K562 (cell line): ENCODE measurements around the gene ATXN3. TPM values are rescaled to one million over a fixed set of nuclear protein-coding genes. Genes with fewer than 3 reads are reported as not detected.

ENCODE experiments used
- ATAC-seq: fragments of 200-7000 bp; cut with Tn5 transposase; 3 replicates; pipeline ENCODE4 v1.9.1; 2020; ENCODE audit warnings: moderate library complexity
- BruUV-seq: library from RNA; stranded (reverse); fragments of 400-500 nt; replicated peaks from 2 replicates; lab custom pipeline; 2021; lab: Mats Ljungman, UMichigan
- CTCF ChIA-PET: fragments of 300-600 bp; formaldehyde crosslinking; extraction: SDS; loops from one replicate; lab custom pipeline; 2021; ENCODE audit warnings: low intra/inter-chr PET ratio; lab: Yijun Ruan, JAX
- POLR2A ChIA-PET: fragments of 300-600, 350-650 bp; sonication (Branson Sonifier 250); formaldehyde crosslinking; extraction: SDS; loops from one replicate; lab custom pipeline; 2021; ENCODE audit warnings: antibody characterized with exemption, inconsistent platforms; lab: Yijun Ruan, JAX
- DNase-seq, 4 experiments: peaks; one replicate each; pipeline versions ENCODE4 v3.0.0 to v3.0.0-alpha.2; 2011 to 2018; ENCODE audit warnings: low spot score in 3 of 4, mixed read lengths in 3 of 4; ENCODE audit errors: extremely low read depth in 1 of 4
- FAIRE-seq: peaks from 2 replicates; lab custom pipeline; 2011; peaks lifted over from hg19 to GRCh38; lab: Jason Lieb, UNC
- H2AFZ ChIP-seq: 2 replicates; pipeline ENCODE4 v1.6.0; 2011; ENCODE audit warnings: low read depth, low read length, control low read depth, inconsistent platforms
- H3K27ac ChIP-seq: fragments of 200-600 bp; 3 replicates; pipeline ENCODE4 v1.8.0; 2011; ENCODE audit warnings: low read depth, mild to moderate bottlenecking, control low read depth, inconsistent platforms, low read length, moderate library complexity, mixed read lengths; ENCODE audit errors: extremely low read depth
- H3K27me3 ChIP-seq, 2 experiments: fragments of 300-600 bp in 1 of 2; 2 replicates in 1 of 2; 3 replicates in 1 of 2; pipeline versions ENCODE4 v1.6.0 to v1.8.0; 2011; ENCODE audit warnings: inconsistent platforms in 2 of 2, low read length in 2 of 2, mild to moderate bottlenecking in 1 of 2, mixed read lengths in 1 of 2, moderate library complexity in 1 of 2; ENCODE audit not compliant: control insufficient read depth in 2 of 2, insufficient read depth in 2 of 2
- H3K36me3 ChIP-seq: fragments of 300-600 bp; 3 replicates; pipeline ENCODE4 v1.8.0; 2011; ENCODE audit warnings: mild to moderate bottlenecking, low read length, inconsistent platforms; ENCODE audit not compliant: control insufficient read depth, insufficient read depth
- H3K4me1 ChIP-seq, 2 experiments: fragments of 200-600 bp in 1 of 2; replicated peaks in 1 of 2; 2 replicates in 1 of 2; 3 replicates in 1 of 2; pipeline versions ENCODE4 v1.5.1 to v1.8.0; 2011; ENCODE audit warnings: inconsistent platforms in 2 of 2, low read length in 2 of 2, mild to moderate bottlenecking in 1 of 2, mixed read lengths in 1 of 2, moderate library complexity in 1 of 2; ENCODE audit not compliant: control insufficient read depth in 2 of 2, insufficient read depth in 2 of 2
- H3K4me2 ChIP-seq: 2 replicates; pipeline ENCODE4 v1.6.1; 2011; ENCODE audit warnings: low read length, control low read depth, inconsistent platforms, mixed read lengths; ENCODE audit not compliant: insufficient read depth
- H3K4me3 ChIP-seq: fragments of 200-600 bp; sonication (generic), shearing (Covaris generic); 2 replicates; pipeline ENCODE4 v1.5.1; 2016; ENCODE audit warnings: control low read depth, inconsistent platforms
- H3K79me2 ChIP-seq: fragments of 200-600 bp; 3 replicates; pipeline ENCODE4 v1.8.0; 2011; ENCODE audit warnings: low read length, inconsistent platforms; ENCODE audit not compliant: control insufficient read depth, insufficient read depth
- H3K9ac ChIP-seq, 2 experiments: 2 replicates each; pipeline versions ENCODE4 v1.6.0 to v1.6.1; 2011; ENCODE audit warnings: low read depth in 2 of 2, low read length in 2 of 2, control low read depth in 1 of 2, inconsistent platforms in 1 of 2, mild to moderate bottlenecking in 1 of 2, mixed read lengths in 1 of 2; ENCODE audit not compliant: insufficient read depth in 1 of 2
- H3K9me1 ChIP-seq: one replicate; pipeline ENCODE4 v1.6.0; 2011; ENCODE audit warnings: inconsistent platforms, mild to moderate bottlenecking, low read length, moderate library complexity; ENCODE audit not compliant: control insufficient read depth, insufficient read depth
- H3K9me3 ChIP-seq: replicated peaks from 2 replicates; pipeline ENCODE4 v1.5.1; 2011; ENCODE audit warnings: low read depth, low read length, inconsistent platforms; ENCODE audit not compliant: control insufficient read depth, insufficient read depth
- H4K20me1 ChIP-seq: replicated peaks from 2 replicates; pipeline ENCODE4 v1.6.1; 2011; ENCODE audit warnings: low read length, inconsistent platforms, mixed read lengths; ENCODE audit not compliant: control insufficient read depth, insufficient read depth
- EP400 ChIP-seq: fragments of 450-650 bp; IDR thresholded peaks from 2 replicates; pipeline ENCODE4 v1.6.1; 2017; ENCODE audit warnings: antibody characterized with exemption, mild to moderate bottlenecking, moderate library complexity
- TBL1XR1 ChIP-seq, 2 experiments: IDR thresholded peaks; 2 replicates each; pipeline ENCODE4 v1.6.1; 2012; ENCODE audit warnings: improper control_type of control experiment in 2 of 2, low read length in 2 of 2, mild to moderate bottlenecking in 1 of 2
- TCF7L2 ChIP-seq: fragments of 150-350 bp; IDR thresholded peaks from 2 replicates; pipeline ENCODE4 v1.6.1; 2016; ENCODE audit warnings: low read depth, mild to moderate bottlenecking, low read length, moderate library complexity
- WGBS: fragments of 100-300 bp; shearing (Covaris generic); methylation state at CpG from one replicate; pipeline ENCODE4 v1.1.6; 2016; ENCODE audit warnings: low coverage, mixed read lengths; ENCODE audit not compliant: insufficient coverage; ENCODE audit errors: missing lambda C conversion rate; 5-methylcytosine and 5-hydroxymethylcytosine counted together
- in situ Hi-C: fragments of 300-500 bp; cut with MboI; formaldehyde crosslinking; loops from 4 replicates; pipeline ENCODE4 v1.15.0; 2018; ENCODE audit warnings: inconsistent platforms, mixed read lengths
- intact Hi-C: fragments of 100-400 bp; cut with micrococcal nuclease; formaldehyde crosslinking; loops from 2 replicates; pipeline ENCODE4 v1.14.2; 2022
- polyA plus RNA-seq, 8 experiments: library from polyadenylated mRNA; depleted of rRNA in 4 of 8; stranded (reverse) in 5 of 8; unstranded in 3 of 8; fragments of >200 nt; fragmentation: Nextera tagmentation in 2 of 8; fragmentation: Illumina TruSeq in 1 of 8; extraction: Ambion mirVana in 2 of 8; extraction: Trizol in 1 of 8; gene quantifications; 2 replicates each; pipeline versions ENCODE4 v1.2.1 to v1.2.3, GENCODE V29; 2011 to 2014; ENCODE audit warnings: inconsistent platforms in 1 of 8, missing spikeins in 1 of 8
- total RNA-seq, 7 experiments: library from RNA; depleted of rRNA in 6 of 7; stranded (reverse); fragments of >200 nt in 6 of 7; fragmentation: Illumina TruSeq in 2 of 7; extraction: Trizol in 2 of 7; gene quantifications; 2 replicates each; pipeline versions ENCODE4 v1.2.1 to v1.2.3, GENCODE V29; 2011 to 2021; ENCODE audit warnings: low replicate concordance in 1 of 7
- TF ChIP-seq, protein P1 (sequence below): sonication (generic); formaldehyde crosslinking; IDR thresholded peaks from 2 replicates; pipeline ENCODE4 v1.8.1; 2023; ENCODE audit warnings: mild to moderate bottlenecking, missing genetic modification reagents
- TF ChIP-seq, protein P2 (sequence below), 2 experiments: fragments of 200-800 bp in 1 of 2; sonication (Bioruptor generic) in 1 of 2; sonication (generic) in 1 of 2; formaldehyde crosslinking in 1 of 2; IDR thresholded peaks in 1 of 2; conservative IDR thresholded peaks in 1 of 2; 2 replicates each; pipeline versions ENCODE4 v1.5.0 to v1.6.1; 2016 to 2020; ENCODE audit warnings: missing compliant biosample characterization in 1 of 2, missing genetic modification characterization in 1 of 2, missing genetic modification reagents in 1 of 2
- TF ChIP-seq, protein P3 (sequence below): sonication (generic); formaldehyde crosslinking; IDR thresholded peaks from 2 replicates; pipeline ENCODE4 v1.8.1; 2023; ENCODE audit warnings: missing genetic modification reagents, mild to moderate bottlenecking, borderline replicate concordance

The ATXN3 gene
- total and polyA plus RNA-seq, 9 of the 15 experiments (the other 6 are each of a cell fraction or from before 2014, with no cell fraction given) = 11.3 to 25.0 (median 14.6) TPM

- in situ Hi-C loops (no loop called here), intact Hi-C loops (no loop called here)
- no peaks in the 10 kb centered on the region for H3K27me3 ChIP-seq
- H3K9me1 ChIP-seq = no peaks in the 10 kb centered on the region
- ATAC-seq (no peak), FAIRE-seq (no peak), DNase-seq (no peak)
- CTCF ChIA-PET = no interaction called here
- BruUV-seq = no TSS peak
- H3K9ac ChIP-seq = no peak overlapping the region
- H4K20me1 ChIP-seq = no peaks in the 10 kb centered on the region
- no peaks in the 10 kb centered on the region for H3K4me1 ChIP-seq
- H2AFZ ChIP-seq = no peak overlapping the region
- 91% methylated on average over 13 of the region's 21 CpGs for WGBS
- no peak overlapping the region for H3K4me3 ChIP-seq
- H3K36me3 ChIP-seq = peaks cover 26% of the 10 kb centered on the region; the same call in 2 of the 3 replicates
- POLR2A ChIA-PET = no interaction called here
- H3K79me2 ChIP-seq = no peaks in the 10 kb centered on the region; the same call in 2 of the 3 replicates
- TF ChIP-seq, protein P1, sequence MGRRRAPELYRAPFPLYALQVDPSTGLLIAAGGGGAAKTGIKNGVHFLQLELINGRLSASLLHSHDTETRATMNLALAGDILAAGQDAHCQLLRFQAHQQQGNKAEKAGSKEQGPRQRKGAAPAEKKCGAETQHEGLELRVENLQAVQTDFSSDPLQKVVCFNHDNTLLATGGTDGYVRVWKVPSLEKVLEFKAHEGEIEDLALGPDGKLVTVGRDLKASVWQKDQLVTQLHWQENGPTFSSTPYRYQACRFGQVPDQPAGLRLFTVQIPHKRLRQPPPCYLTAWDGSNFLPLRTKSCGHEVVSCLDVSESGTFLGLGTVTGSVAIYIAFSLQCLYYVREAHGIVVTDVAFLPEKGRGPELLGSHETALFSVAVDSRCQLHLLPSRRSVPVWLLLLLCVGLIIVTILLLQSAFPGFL (CRISPR knock-in tag) = no peak
- TF ChIP-seq, protein P2, sequence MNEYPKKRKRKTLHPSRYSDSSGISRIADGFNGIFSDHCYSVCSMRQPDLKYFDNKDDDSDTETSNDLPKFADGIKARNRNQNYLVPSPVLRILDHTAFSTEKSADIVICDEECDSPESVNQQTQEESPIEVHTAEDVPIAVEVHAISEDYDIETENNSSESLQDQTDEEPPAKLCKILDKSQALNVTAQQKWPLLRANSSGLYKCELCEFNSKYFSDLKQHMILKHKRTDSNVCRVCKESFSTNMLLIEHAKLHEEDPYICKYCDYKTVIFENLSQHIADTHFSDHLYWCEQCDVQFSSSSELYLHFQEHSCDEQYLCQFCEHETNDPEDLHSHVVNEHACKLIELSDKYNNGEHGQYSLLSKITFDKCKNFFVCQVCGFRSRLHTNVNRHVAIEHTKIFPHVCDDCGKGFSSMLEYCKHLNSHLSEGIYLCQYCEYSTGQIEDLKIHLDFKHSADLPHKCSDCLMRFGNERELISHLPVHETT (CRISPR knock-in tag; conservative IDR thresholded peaks at IDR 0.05 in 1 of 2, IDR thresholded peaks at IDR 0.05 in 1 of 2) = no peak
- TF ChIP-seq, protein P3, sequence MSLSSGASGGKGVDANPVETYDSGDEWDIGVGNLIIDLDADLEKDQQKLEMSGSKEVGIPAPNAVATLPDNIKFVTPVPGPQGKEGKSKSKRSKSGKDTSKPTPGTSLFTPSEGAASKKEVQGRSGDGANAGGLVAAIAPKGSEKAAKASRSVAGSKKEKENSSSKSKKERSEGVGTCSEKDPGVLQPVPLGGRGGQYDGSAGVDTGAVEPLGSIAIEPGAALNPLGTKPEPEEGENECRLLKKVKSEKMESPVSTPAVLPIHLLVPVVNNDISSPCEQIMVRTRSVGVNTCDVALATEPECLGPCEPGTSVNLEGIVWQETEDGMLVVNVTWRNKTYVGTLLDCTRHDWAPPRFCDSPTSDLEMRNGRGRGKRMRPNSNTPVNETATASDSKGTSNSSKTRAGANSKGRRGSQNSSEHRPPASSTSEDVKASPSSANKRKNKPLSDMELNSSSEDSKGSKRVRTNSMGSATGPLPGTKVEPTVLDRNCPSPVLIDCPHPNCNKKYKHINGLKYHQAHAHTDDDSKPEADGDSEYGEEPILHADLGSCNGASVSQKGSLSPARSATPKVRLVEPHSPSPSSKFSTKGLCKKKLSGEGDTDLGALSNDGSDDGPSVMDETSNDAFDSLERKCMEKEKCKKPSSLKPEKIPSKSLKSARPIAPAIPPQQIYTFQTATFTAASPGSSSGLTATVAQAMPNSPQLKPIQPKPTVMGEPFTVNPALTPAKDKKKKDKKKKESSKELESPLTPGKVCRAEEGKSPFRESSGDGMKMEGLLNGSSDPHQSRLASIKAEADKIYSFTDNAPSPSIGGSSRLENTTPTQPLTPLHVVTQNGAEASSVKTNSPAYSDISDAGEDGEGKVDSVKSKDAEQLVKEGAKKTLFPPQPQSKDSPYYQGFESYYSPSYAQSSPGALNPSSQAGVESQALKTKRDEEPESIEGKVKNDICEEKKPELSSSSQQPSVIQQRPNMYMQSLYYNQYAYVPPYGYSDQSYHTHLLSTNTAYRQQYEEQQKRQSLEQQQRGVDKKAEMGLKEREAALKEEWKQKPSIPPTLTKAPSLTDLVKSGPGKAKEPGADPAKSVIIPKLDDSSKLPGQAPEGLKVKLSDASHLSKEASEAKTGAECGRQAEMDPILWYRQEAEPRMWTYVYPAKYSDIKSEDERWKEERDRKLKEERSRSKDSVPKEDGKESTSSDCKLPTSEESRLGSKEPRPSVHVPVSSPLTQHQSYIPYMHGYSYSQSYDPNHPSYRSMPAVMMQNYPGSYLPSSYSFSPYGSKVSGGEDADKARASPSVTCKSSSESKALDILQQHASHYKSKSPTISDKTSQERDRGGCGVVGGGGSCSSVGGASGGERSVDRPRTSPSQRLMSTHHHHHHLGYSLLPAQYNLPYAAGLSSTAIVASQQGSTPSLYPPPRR = no peak
- TF ChIP-seq EP400 = no peak
- no peak for TF ChIP-seq TCF7L2
- no peak for TF ChIP-seq TBL1XR1 (IDR thresholded peaks at IDR 0.05; ENCODE audit: low read length in 2 of 2)
- TF ChIP-seq, all 486 proteins: peak for 0
- H3K27ac ChIP-seq = no peak overlapping the region
- no peak overlapping the region for H3K4me2 ChIP-seq
- no peaks in the 10 kb centered on the region for H3K9me3 ChIP-seq
Observed at GRCh38 chr14:92026548-92027190, 79.7 kb downstream of the ATXN3 start.
